HepG2 (cell line): ENCODE measurements around the gene MYH9. TPM values are rescaled to one million over a fixed set of nuclear protein-coding genes. Genes with fewer than 3 reads are reported as not detected.

Source experiments
- ATAC-seq: fragments of 200-7000 bp; cut with Tn5 transposase; 3 replicates; pipeline ENCODE4 v1.9.1; 2020; ENCODE audit warnings: mild to moderate bottlenecking, moderate library complexity
- BruUV-seq: library from RNA; stranded (reverse); fragments of 400-500 nt; replicated peaks from 2 replicates; lab custom pipeline; 2021; lab: Mats Ljungman, UMichigan
- CTCF ChIA-PET: fragments of 300-600 bp; formaldehyde crosslinking; extraction: SDS; loops from one replicate; lab custom pipeline; 2021; ENCODE audit warnings: low total read pairs, inconsistent platforms, low intra/inter-chr PET ratio; lab: Yijun Ruan, JAX
- POLR2A ChIA-PET: fragments of 350-600 bp; sonication (Branson Sonifier 250); formaldehyde crosslinking; loops from one replicate; lab custom pipeline; 2020; ENCODE audit warnings: antibody characterized with exemption, inconsistent platforms; lab: Yijun Ruan, JAX
- DNase-seq: peaks from one replicate; pipeline ENCODE4 v3.0.0-alpha.2; 2015; ENCODE audit warnings: low spot score
- FAIRE-seq: peaks from 3 replicates; lab custom pipeline; 2011; peaks lifted over from hg19 to GRCh38; lab: Jason Lieb, UNC
- H2AFZ ChIP-seq: one replicate; pipeline ENCODE4 v1.6.1; 2011; ENCODE audit warnings: low read length, inconsistent platforms
- H3K27ac ChIP-seq: fragments of 300-600 bp; 3 replicates; pipeline ENCODE4 v1.8.0; 2011; ENCODE audit warnings: mixed run types, mild to moderate bottlenecking, mixed read lengths, low read length, inconsistent platforms; ENCODE audit not compliant: insufficient read depth; ENCODE audit errors: extremely low read length
- H3K27me3 ChIP-seq, 2 experiments: fragments of 200-600 bp in 1 of 2; 2 replicates in 1 of 2; 3 replicates in 1 of 2; pipeline versions ENCODE4 v1.6.0 to v1.8.0; 2011; ENCODE audit warnings: low read length in 2 of 2, mild to moderate bottlenecking in 2 of 2, moderate library complexity in 2 of 2, inconsistent platforms in 1 of 2; ENCODE audit not compliant: insufficient read depth in 2 of 2, control insufficient read depth in 1 of 2
- H3K36me3 ChIP-seq, 2 experiments: fragments of 200-600 bp in 1 of 2; replicated peaks in 1 of 2; 2 replicates in 1 of 2; 3 replicates in 1 of 2; pipeline versions ENCODE4 v1.5.1 to v1.8.0; 2011; ENCODE audit warnings: low read length in 2 of 2, inconsistent platforms in 1 of 2; ENCODE audit not compliant: insufficient read depth in 2 of 2, control insufficient read depth in 1 of 2
- H3K4me1 ChIP-seq: 2 replicates; pipeline ENCODE4 v1.5.1; 2012; ENCODE audit warnings: low read length, inconsistent platforms; ENCODE audit not compliant: insufficient read depth
- H3K4me2 ChIP-seq: 2 replicates; pipeline ENCODE4 v1.6.0; 2011; ENCODE audit warnings: low read depth, low read length, inconsistent platforms
- H3K4me3 ChIP-seq, 3 experiments: fragments of 200-600 bp in 1 of 3; sonication (generic), shearing (Covaris generic) in 1 of 3; replicated peaks in 1 of 3; 2 replicates each; pipeline ENCODE4 v1.5.1; 2011 to 2016; ENCODE audit warnings: low read length in 3 of 3, inconsistent platforms in 2 of 3, low read depth in 2 of 3, mild to moderate bottlenecking in 2 of 3, control low read depth in 1 of 3, mixed read lengths in 1 of 3; ENCODE audit not compliant: insufficient read depth in 1 of 3
- H3K79me2 ChIP-seq: one replicate; pipeline ENCODE4 v1.6.1; 2011; ENCODE audit warnings: low read length, inconsistent platforms; ENCODE audit not compliant: insufficient read depth
- H3K9ac ChIP-seq: 2 replicates; pipeline ENCODE4 v1.6.0; 2011; ENCODE audit warnings: mild to moderate bottlenecking, low read depth, low read length, inconsistent platforms; ENCODE audit not compliant: insufficient read depth
- H3K9me3 ChIP-seq: 2 replicates; pipeline ENCODE4 v1.5.1; 2012; ENCODE audit warnings: mild to moderate bottlenecking, low read length
- H4K20me1 ChIP-seq: 2 replicates; pipeline ENCODE4 v1.6.0; 2011; ENCODE audit warnings: inconsistent platforms, mild to moderate bottlenecking, low read length, moderate library complexity; ENCODE audit not compliant: insufficient read depth
- FOXK1 ChIP-seq: sonication (generic); formaldehyde crosslinking; IDR thresholded peaks from 2 replicates; pipeline ENCODE4 v1.4.0; 2020; ENCODE audit warnings: low read depth, missing genetic modification reagents, borderline replicate concordance
- JUND ChIP-seq: sonication (generic); formaldehyde crosslinking; IDR thresholded peaks from 2 replicates; pipeline ENCODE4 v1.8.0; 2022; ENCODE audit warnings: mild to moderate bottlenecking, missing genetic modification reagents
- MBNL3 ChIP-seq: fragments of 250-450 bp; sonication (Bioruptor Pico); conservative IDR thresholded peaks from 2 replicates; pipeline ENCODE4 v1.8.0; 2022; ENCODE audit warnings: mild to moderate bottlenecking, inconsistent platforms
- ZMYM3 ChIP-seq: sonication (generic); formaldehyde crosslinking; IDR thresholded peaks from 2 replicates; pipeline ENCODE4 v1.5.1; 2020; ENCODE audit warnings: mild to moderate bottlenecking, missing genetic modification reagents
- ZNF121 ChIP-seq: sonication (generic); formaldehyde crosslinking; IDR thresholded peaks from 2 replicates; pipeline ENCODE4 v1.5.0; 2020; ENCODE audit warnings: mild to moderate bottlenecking, missing genetic modification reagents
- ZNF460 ChIP-seq: sonication (generic); formaldehyde crosslinking; IDR thresholded peaks from 2 replicates; pipeline ENCODE4 v1.5.1; 2020; ENCODE audit warnings: missing genetic modification reagents, mild to moderate bottlenecking, borderline replicate concordance
- ZNF678 ChIP-seq: sonication (generic); formaldehyde crosslinking; IDR thresholded peaks from 2 replicates; pipeline ENCODE4 v1.4.0; 2020; ENCODE audit warnings: mild to moderate bottlenecking, missing genetic modification reagents
- ZNF768 ChIP-seq: sonication (generic); formaldehyde crosslinking; IDR thresholded peaks from 2 replicates; pipeline ENCODE4 v1.4.0; 2020; ENCODE audit warnings: missing genetic modification reagents
- ZNF850 ChIP-seq: sonication (generic); formaldehyde crosslinking; conservative IDR thresholded peaks from 2 replicates; pipeline ENCODE4 v1.9.0; 2021; ENCODE audit warnings: mild to moderate bottlenecking, missing genetic modification reagents
- WGBS: methylation state at CpG from one replicate; pipeline ENCODE4 v1.1.6; 2017; ENCODE audit warnings: low lambda C conversion rate; 5-methylcytosine and 5-hydroxymethylcytosine counted together
- in situ Hi-C: cut with HindIII; loops from 2 replicates; pipeline ENCODE4 v1.10.0; 2017; ENCODE audit warnings: low pct_unique_long_range_greater_than_20kb; ENCODE audit not compliant: extremely low pct_ligation_motif_present
- intact Hi-C: fragments of 100-400 bp; cut with micrococcal nuclease; formaldehyde crosslinking; loops from one replicate; pipeline ENCODE4 v1.10.0; 2022; ENCODE audit not compliant: unreplicated experiment
- polyA plus RNA-seq, 8 experiments: library from polyadenylated mRNA; depleted of rRNA in 3 of 8; stranded (reverse) in 7 of 8; unstranded in 1 of 8; fragments of >200 nt; fragmentation: Illumina TruSeq in 4 of 8; extraction: Trizol in 4 of 8; gene quantifications; 2 replicates each; pipeline versions ENCODE4 v1.2.1 to v1.2.3, GENCODE V29; 2011 to 2016; ENCODE audit warnings: low read depth in 4 of 8, missing spikeins in 1 of 8, mixed read lengths in 1 of 8; ENCODE audit not compliant: insufficient read depth in 1 of 8
- total RNA-seq, 5 experiments: library from RNA; depleted of rRNA; stranded (reverse); fragments of >200 nt; fragmentation: Illumina TruSeq; extraction: Trizol; gene quantifications; 2 replicates each; pipeline ENCODE4 v1.2.3, GENCODE V29; 2016; ENCODE audit warnings: low read depth in 1 of 5
- TF ChIP-seq, protein P1 (sequence below): sonication (generic); formaldehyde crosslinking; IDR thresholded peaks from 2 replicates; pipeline ENCODE4 v1.5.1; 2020; ENCODE audit warnings: mild to moderate bottlenecking, missing genetic modification reagents, moderate library complexity
- TF ChIP-seq, protein P2 (sequence below): sonication (generic); formaldehyde crosslinking; IDR thresholded peaks from 2 replicates; pipeline ENCODE4 v1.8.1; 2022; ENCODE audit warnings: low read depth, mild to moderate bottlenecking, missing genetic modification reagents

Gene MYH9
- total and polyA plus RNA-seq, 2 of the 13 experiments (the other 11 are each of a cell fraction or from before 2014, with no cell fraction given): 50.7 to 98.5 TPM

DNA sequence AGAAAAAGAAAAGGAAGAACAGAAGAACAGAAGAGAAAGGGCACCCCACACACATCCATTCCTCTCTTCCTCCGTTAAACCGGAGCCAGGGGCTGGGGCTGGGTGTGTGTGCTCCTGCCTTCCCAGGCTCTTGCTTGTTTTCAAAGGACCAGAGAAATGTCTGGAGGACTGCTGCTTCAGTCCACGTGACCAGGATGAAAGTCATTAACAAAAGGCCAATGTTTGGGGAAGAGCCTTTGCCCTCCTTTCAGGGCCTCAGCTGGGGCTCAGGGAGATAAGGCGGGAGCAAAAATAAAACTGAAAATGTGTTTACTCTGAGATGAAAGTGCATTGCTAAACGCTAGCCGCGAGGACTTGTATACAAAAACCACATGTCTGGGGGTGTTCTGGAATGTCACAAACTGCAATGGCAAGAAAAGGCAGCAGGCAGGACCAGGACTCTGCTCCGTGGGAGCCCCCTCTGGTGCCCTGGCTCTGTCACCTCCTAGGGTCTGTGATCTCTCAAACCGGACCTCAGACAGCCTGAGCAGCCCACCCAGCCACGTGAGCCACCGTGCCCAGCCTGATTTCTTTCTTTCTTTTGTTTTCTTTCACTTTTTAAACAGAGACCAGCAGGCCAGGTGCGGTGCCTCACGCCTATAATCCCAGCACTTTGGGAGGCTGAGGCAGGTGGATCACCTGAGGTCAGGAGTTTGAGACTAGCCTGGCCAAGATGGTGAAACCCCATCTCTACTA is 31.6 kb upstream of the MYH9 start (continued):
- no peak; the same call in 1 of the 2 replicates for TF ChIP-seq ZNF678 (CRISPR knock-in tag)
- TF ChIP-seq MBNL3 (CRISPR knock-in tag): no peak

DNA sequence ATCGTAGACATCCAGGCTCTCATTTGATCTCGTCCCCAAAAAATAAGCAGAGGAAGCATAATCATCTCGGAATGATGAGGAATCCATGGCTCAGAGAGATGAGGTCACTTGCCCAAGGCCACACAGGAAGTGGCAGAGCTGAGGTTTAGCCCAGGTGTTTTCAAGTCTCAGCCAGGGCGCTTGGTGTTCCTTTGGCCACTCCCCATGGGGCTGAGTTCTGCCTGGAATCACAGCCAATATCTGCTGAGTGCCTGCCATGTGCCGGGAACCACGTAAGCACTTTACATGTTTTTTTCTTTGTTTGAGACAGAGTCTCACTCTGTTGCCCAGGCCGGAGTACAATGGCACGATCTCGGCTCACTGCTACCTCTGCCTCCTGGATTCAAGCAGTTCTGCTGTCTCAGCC is 29.5 kb upstream of the MYH9 start:
- Histone ChIP-seq H3K27me3 (no peaks in the 10 kb centered on the region), H2AFZ (no peak overlapping the region), H3K79me2 (no peaks in the 10 kb centered on the region), H3K36me3 (no peaks in the 10 kb centered on the region), H3K4me3 (no peak overlapping the region), H4K20me1 (no peaks in the 10 kb centered on the region), H3K4me2 (no peak overlapping the region), H3K9ac (no peak overlapping the region), H3K4me1 (peaks cover 77% of the 10 kb centered on the region), H3K27ac (peak overlapping the region; percentile 48), H3K9me3 (no peaks in the 10 kb centered on the region)
- WGBS: 88% methylated on average over 9 of the region's 9 CpGs
- CTCF ChIA-PET: no interaction called here
- ATAC-seq (no peak), FAIRE-seq (no peak), DNase-seq (no peak)
- TF ChIP-seq, protein P1, sequence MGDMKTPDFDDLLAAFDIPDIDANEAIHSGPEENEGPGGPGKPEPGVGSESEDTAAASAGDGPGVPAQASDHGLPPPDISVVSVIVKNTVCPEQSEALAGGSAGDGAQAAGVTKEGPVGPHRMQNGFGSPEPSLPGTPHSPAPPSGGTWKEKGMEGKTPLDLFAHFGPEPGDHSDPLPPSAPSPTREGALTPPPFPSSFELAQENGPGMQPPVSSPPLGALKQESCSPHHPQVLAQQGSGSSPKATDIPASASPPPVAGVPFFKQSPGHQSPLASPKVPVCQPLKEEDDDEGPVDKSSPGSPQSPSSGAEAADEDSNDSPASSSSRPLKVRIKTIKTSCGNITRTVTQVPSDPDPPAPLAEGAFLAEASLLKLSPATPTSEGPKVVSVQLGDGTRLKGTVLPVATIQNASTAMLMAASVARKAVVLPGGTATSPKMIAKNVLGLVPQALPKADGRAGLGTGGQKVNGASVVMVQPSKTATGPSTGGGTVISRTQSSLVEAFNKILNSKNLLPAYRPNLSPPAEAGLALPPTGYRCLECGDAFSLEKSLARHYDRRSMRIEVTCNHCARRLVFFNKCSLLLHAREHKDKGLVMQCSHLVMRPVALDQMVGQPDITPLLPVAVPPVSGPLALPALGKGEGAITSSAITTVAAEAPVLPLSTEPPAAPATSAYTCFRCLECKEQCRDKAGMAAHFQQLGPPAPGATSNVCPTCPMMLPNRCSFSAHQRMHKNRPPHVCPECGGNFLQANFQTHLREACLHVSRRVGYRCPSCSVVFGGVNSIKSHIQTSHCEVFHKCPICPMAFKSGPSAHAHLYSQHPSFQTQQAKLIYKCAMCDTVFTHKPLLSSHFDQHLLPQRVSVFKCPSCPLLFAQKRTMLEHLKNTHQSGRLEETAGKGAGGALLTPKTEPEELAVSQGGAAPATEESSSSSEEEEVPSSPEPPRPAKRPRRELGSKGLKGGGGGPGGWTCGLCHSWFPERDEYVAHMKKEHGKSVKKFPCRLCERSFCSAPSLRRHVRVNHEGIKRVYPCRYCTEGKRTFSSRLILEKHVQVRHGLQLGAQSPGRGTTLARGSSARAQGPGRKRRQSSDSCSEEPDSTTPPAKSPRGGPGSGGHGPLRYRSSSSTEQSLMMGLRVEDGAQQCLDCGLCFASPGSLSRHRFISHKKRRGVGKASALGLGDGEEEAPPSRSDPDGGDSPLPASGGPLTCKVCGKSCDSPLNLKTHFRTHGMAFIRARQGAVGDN (CRISPR knock-in tag): peak; percentile 37
- TF ChIP-seq JUND (0 out of 2 replicates have a peak, but pooled peaks have one; percentile 28), ZNF121 (peak; percentile 55; the same call in 1 of the 2 replicates), ZNF460 (CRISPR knock-in tag) (peak; percentile 38; the same call in 1 of the 2 replicates), ZNF768 (CRISPR knock-in tag) (peak; percentile 95), ZMYM3 (CRISPR knock-in tag) (peak; percentile 55; the same call in 1 of the 2 replicates), ZNF850 (CRISPR knock-in tag) (no peak), FOXK1 (no peak)
- TF ChIP-seq, protein P2, sequence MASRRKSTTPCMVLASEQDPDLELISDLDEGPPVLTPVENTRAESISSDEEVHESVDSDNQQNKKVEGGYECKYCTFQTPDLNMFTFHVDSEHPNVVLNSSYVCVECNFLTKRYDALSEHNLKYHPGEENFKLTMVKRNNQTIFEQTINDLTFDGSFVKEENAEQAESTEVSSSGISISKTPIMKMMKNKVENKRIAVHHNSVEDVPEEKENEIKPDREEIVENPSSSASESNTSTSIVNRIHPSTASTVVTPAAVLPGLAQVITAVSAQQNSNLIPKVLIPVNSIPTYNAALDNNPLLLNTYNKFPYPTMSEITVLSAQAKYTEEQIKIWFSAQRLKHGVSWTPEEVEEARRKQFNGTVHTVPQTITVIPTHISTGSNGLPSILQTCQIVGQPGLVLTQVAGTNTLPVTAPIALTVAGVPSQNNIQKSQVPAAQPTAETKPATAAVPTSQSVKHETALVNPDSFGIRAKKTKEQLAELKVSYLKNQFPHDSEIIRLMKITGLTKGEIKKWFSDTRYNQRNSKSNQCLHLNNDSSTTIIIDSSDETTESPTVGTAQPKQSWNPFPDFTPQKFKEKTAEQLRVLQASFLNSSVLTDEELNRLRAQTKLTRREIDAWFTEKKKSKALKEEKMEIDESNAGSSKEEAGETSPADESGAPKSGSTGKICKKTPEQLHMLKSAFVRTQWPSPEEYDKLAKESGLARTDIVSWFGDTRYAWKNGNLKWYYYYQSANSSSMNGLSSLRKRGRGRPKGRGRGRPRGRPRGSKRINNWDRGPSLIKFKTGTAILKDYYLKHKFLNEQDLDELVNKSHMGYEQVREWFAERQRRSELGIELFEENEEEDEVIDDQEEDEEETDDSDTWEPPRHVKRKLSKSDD (CRISPR knock-in tag): no peak
- intact Hi-C loops (no loop called here), in situ Hi-C loops (no loop called here)
- BruUV-seq: no TSS peak
- POLR2A ChIA-PET: interaction anchor here (1.0 to 1.1 kb wide), 2 partner anchors 16 to 18 kb away, joined by 3 read pairs; no protein-coding TSS in a partner anchor
